Suprapubic skin (tissue), 4 donors: ENCODE results near the gene DDR1.

Experiments used
- CTCF ChIP-seq, 2 donors: fragments of 200-600 bp in 1 of 2; fragments of 450-650 bp in 1 of 2; sonication (generic) in 1 of 2; IDR thresholded peaks; one replicate each; pipeline ENCODE4 v1.5.1; 2016 to 2019; ENCODE audit warnings: antibody characterized with exemption in 2 of 2, mild to moderate bottlenecking in 1 of 2, moderate library complexity in 1 of 2
- EP300 ChIP-seq: sonication (generic); formaldehyde crosslinking; IDR thresholded peaks from one replicate; pipeline ENCODE4 v1.6.1; 2017; ENCODE audit warnings: antibody characterized with exemption
- POLR2A ChIP-seq, 2 donors: fragments of 450-650 bp; IDR thresholded peaks; one replicate each; pipeline ENCODE4 v1.6.1; 2017; ENCODE audit warnings: antibody characterized with exemption in 2 of 2, mild to moderate bottlenecking in 2 of 2, moderate library complexity in 2 of 2
- POLR2AphosphoS5 ChIP-seq, 3 donors: sonication (generic); formaldehyde crosslinking; IDR thresholded peaks; one replicate each; pipeline ENCODE4 v1.6.1; 2017; ENCODE audit warnings: antibody characterized with exemption in 3 of 3

GRCh38 chr6:30881392-30882203, 2.7 kb upstream of the DDR1 start:
- TF ChIP-seq POLR2A (IDR thresholded peaks at IDR 0.05) (no peak), CTCF (IDR thresholded peaks at IDR 0.05) (no peak), POLR2AphosphoS5 (IDR thresholded peaks at IDR 0.05) (no peak), EP300 (no peak)
